Measurements from ENCODE around the gene TLR1.
"Not testable (repeated sequence)": the region's sequence is repeated elsewhere in the genome, so short reads cannot be mapped to it uniquely, and the experiment has no call there.

The TLR1 gene

DNA sequence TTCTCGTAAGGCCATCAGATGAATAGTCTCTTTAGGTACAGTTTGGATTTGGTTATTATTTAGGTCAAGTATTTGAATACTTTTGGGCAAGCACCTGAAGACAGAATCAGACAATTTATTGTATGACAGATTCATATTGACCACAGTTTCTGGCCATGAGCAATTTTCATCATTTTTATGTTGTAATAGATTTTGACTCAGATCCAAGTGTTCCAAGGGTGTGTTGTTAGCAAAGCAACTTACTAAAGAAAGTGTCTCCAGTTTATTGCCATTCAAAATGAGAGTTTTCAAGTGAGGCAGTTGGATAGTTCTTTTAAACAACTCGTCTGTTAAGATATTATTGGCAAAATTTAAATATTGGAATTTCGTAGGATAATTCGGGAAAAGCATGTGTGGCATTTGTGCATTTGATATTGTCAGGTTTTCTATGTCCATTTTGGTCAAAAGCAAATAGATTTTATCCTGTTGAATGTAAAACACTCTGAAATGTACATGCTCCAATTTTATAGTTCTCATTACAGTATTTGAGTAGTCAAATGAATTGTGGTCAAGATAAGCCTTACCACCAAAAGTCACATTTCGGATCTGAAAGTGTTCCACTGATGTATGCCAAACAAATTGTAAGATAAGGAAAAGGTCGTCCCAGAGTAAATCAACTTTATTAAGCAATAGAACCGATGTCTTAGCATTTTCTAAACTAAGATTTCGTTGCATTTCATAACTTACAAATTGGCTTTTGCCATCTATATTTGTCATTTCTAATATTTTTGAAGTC, 30.2 kb downstream of the TLR1 start:
- DNase-seq (ENCODE audit: low read depth), result no peak

DNA sequence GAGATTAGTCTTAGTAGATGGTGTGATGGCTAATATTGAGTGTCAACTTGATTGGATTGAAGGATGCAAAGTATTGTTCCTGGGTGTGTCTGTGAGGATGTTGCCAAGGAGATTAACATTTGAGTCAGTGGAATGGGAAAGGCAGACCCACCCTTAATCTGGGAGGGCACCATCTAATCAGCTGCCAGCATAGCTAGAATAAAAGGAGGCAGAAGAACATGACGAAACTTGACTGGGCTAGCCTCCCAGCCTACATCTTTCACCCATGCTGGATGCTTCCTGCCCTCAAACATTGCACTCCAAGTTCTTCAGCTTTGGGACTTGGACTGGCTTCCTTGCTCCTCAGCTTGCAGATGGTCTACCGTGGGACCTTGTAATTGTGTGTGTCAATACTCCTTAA, 34.3 kb downstream of the TLR1 start:
- not testable (repeated sequence) for DNase-seq (ENCODE audit: low read depth)

DNA sequence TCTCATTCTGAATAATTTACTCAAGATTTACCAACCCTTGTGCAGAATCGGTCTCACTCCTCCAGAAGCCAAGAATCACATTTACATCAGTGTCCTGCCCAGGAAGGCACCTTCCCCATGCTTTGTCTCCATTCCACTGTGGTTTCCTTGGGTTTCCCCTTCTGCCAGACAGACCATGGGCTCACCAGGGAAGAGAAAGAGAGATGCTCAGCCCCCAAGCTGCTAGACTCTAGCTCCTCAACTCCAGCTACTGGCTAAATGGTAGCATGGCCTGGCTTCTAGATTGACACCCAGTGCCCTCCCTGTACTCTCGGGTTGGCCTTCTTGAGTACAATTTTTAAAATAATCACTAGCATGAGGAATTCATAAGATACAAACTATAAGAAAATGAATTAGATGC, 34.7 kb downstream of the TLR1 start:
- DNase-seq (ENCODE audit: low read depth), result no peak

DNA sequence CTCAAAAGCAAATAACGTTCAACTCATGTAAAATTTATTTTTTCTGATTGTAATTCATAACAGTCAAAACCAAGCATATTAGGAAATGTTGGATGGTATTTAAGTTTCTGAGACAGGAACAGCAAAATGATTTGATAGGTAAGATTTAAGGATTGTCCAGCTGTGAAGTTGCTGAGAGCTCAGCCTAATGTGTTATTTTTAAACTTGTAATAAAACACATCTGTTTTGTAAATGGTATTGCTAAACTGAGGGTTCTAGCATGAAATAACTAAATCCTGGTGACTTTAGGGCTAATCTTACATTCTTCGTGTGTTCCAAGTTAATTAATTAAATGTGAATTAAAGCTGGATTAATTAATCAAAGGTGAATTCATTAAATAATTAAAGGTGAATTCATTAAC, 35.1 kb downstream of the TLR1 start:
- no peak for DNase-seq (ENCODE audit: low read depth)

DNA sequence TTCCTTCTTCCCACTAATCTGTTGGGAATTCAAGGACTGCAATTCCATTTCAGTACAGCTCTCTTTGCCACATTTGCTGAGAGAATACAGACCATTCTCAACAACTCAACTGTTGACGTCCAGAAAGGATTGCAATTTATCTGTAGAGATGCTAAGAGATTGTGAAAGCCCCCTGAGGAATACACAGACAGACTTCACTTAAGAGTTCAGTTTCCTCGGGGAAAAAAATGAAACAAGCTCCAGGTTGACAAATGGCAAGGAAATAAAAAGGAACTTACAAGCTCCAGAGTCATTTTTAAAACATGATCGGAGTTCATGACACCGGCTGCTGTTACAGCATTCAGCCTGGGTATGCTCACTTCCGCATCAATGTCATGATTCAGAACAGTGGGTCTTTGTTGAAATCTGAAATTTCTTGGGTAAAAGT, 35.6 kb downstream of the TLR1 start:
- no peak for DNase-seq (ENCODE audit: low read depth)

DNA sequence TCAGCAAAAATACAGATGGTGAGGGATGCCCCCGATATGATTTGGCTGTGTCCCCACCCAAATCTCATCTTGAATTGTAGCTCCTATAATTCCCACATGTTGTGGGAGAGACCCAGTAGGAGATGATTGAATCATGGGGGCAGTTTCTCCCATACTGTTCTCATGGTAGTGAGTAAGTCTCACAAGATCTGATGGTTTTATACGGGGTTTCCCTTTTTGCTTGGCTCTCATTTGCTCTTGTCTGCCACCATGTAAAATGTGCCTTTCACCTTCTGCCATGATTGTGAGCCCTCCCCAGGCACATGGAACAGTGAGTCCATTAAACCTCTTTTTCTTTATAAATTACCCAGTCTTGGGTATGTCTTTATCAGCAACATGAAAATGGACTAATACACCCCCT, 37.7 kb downstream of the TLR1 start:
- not testable (repeated sequence) for DNase-seq (ENCODE audit: low read depth)

DNA sequence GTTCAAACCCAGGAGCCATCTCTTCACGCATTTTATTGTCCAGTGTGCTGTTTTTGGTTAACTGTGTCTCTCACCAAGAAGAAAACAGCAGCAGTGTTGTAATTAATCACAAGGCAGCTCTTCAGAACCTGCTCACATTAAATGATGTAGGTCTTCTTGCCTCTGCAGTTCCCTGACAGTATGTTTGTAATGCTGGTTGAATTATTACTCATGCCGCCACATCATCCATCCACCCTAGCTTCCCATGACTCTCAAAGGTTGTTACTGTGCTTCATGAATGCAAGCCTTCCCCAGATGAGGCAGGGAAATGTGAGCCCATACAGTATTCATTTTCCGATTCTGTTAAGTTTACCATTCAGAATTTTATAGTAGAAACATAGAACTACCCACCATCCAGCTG, 39.2 kb downstream of the TLR1 start:
- DNase-seq (ENCODE audit: low read depth), result no peak

DNA sequence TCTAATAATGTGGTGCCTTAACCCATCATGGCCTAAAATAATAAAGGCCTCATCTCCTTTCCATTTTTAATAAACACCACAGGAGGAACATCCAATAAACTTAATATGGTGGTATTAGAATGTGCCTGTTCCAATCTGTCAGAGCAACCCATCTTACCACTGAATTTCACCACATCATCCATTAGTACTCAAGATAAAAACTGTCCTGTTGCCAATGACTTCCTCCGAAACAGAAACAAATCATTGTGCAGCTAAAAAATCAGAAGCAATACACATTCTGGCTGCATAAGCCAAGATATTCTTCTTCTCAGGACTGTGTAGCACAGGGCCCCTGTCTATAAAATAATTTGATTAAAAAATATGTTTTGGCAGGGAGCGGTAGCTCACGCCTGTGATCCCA, 40.3 kb downstream of the TLR1 start:
- no peak for DNase-seq (ENCODE audit: low read depth)

DNA sequence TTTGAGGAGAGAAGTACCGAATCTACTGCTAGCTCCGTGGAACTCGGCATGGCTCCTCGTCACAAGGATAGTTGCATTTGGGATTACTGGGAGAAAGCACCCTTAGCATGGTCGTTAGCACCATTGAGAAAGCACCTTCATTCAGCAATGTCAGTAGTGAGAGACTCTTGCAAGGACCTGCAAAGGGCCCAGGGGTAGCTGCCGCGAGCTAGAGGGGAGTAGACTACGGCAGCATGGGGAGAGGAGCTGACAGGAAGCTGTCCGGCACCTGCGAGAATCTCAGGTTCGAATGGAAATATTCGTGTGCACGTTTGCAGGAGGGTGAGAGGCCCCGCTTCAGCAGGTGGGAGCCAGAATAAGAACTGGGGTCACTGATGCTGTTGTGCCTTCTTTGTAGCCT, 42.0 kb downstream of the TLR1 start:
- no peak for DNase-seq (ENCODE audit: low read depth)

DNA sequence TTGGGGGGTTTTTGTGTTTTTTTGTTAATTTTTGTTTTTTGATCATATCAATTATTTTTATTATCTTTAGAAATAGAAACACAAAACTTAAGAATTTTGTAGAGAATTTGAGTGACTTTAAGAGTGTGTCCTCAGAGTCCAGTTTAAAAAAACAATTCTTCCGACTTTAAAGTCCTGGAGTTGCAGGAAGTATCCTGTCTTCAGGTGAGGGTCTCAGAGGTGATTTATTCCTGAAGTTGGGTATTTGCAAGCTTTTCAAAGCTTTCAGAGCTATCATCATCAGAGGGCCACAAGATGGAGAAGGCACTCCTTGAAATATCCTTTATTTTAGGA, 44.8 kb downstream of the TLR1 start:
- DNase-seq (ENCODE audit: low read depth), result no peak

DNA sequence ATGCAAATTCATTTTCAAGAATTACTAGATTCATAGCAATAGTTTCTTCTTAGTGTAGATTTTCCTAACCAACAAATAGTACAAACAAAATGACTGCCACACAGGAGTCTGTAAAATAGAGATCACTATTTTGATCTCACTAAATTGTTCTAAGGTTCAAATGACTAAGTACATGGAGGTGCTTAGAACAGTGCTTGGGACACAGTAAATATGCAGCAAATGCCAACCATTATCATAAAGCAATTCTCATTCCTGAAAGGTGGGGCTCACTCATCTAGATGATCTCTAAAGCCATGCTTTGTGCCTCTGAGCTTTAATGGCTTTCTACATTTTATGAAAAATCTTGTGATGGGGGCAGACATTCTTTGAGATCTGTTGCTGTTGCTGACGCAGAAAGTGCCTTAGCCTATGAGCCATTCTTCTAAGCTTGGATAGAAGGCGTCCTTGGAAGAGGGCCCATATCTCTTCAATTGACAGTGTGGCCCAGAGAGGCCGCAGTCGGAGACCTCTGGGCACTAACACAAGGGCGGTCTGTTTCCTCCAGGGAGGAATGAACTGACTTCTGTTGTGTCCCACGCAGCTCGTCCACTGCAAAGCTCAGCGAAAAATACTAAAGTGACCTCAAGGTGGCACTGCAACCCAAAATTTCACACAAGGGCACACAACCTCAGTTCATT, 45.3 kb downstream of the TLR1 start:
- DNase-seq (ENCODE audit: low read depth), result no peak

DNA sequence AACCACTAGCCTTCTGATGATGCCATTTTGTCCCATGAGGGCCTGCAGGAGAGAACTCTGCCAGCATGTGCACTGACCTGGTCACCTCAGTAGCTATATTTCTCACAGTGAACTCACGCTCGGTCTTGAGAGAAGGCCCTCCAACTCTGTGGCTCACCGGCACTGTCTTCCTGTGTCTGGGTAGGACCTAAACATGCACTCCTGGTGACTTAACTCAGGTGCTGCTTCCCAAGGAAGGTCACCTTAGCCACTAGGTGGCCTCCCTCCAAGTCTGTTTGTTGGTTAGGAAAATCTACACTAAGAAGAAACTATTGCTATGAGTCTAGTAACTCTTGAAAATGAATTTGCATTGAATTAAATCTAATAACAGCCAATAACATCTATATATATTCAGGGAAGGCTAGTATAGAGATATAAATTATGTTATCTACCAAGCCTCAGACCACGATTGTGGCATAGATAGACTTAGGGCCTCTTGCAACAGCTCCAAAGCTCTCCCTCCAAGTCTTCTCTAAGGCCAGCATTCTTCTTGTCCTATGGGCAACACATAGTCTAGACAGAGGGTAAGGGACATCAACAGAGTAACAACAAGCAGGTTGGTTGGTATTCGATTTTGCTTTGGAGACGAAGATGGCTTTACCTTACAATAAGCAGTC, 46.5 kb downstream of the TLR1 start:
- DNase-seq (ENCODE audit: low read depth), result no peak

DNA sequence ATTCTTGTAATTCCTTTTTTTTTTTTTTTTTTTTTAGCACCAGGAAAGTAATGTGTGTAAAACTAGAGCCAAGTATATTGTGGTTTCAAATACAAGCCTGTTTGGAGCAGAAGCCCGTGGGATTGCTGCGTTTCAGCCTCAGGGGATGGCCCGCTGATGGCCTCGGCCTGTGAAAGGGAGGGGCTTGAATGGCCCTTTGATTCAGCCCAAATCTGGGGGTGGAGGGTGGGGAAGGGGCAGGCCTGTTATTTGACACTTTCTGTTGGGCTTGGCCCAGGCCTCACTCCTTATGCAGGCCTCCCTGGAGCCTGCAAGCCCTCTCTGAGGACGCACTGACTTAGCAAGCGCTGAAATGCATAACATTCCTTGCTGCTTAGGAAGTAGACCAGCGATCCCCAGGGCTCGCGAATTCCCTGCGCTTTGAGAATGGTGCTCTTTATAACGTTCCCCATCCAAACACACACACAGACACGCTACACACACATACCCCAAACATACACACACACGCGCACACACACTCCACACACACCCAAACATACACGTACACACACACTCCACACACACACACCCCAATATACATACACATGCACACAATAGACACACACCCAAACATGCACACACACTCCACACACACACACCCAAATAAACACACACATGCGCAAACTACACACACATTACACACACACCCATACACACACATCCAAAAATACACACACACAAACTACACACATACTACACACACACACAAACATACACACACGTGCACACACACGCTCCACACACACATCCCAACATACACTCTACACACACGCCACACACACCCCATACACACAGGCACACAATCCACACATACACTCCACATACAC, 51.4 kb downstream of the TLR1 start:
- DNase-seq (ENCODE audit: low read depth), result peak; percentile 97

DNA sequence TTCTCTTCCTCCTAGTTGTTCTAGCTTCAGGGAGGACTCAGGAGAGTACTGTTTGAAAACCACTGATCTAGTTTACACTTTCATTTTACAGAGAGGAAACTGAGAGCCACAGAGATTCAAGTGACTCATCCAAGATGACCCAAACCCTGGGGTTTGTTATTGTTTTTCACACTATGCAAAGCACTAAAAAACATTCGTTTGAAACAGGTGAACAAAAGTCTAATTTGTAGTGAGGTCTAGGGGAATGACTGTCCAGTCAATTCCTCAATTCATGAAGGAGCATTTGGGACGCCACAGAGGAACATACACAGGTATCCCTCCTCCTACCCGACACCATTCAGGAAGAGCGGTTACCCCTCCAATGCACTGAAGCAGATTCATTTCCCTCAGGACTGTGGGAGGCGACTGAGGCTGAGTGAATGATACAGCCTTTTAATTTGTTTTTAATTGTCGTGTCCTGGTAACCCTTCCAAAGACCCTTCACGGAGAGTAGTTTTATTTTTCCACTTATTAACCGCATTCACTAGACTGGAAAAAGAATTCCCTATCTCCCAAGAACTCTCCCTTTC, 52.1 kb downstream of the TLR1 start:
- no peak for DNase-seq (ENCODE audit: low read depth)

DNA sequence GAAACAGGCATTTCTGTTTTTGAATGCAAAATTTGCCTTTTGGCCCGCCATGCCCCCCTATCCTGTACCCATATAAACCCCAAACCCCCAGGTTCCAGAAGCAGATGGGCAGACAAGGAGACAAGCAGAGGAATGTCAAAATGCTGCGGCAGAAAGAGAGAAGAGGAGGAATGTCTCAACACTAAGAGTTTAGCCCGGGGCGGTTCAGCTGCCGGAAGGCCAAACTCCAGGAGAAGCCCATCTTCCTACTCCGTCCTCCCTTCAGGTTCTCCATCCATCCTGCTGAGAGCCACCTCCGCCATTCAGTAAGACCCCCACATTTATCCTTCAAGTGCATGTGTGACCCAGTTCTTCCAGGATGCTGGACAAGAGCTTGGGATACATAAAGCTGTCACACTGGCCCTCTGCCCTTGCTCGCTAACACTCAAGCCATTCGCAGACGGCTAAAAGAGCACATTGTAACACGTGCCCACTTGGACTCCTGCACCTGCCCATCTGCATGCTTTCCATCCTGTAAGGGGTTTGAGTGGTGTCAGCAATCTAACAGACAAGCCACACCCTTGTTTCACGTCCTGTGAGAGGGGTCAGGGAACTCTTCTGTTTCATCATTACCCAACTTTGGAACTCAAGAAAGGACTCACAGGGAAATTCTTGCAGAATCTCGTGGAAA, 53.1 kb downstream of the TLR1 start:
- no peak for DNase-seq (ENCODE audit: low read depth)

DNA sequence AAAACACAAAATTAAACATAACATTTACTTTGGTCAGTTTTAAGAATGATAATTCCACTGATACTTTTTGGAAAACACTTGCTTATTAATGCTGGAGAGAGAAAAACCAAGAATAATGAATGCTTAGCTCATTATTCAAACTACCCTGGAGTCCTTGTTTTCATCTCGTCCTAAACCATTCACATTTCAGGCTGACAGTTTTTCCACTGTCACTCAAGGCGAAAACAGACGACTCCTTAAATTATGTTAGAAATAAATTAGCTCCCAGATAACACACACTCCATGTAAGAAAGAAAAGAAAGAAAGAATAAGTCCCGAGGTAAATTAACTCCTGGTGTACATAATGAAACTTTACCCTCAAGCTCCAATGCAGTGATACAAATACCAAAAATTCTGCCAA, 55.3 kb downstream of the TLR1 start:
- DNase-seq (ENCODE audit: low read depth), result no peak

DNA sequence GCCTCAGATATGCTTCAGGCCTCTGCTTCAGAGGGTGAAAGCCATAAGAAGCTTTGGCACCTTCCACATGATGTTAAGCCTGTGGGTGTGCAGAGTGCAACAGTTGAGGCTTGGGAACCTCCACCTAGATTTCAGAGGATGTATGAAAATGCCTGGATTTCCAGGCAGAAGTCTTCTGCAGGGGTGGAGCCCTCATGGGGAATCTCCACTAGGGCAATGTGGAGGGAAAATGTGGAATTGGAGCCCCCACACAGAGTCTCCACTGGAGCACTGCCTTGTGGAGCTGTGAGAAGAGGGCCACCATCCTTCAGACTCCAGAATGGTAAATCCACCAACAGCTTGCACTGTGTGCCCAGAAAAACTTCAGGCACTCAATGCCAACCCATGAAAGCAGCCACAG, 57.0 kb downstream of the TLR1 start:
- DNase-seq (ENCODE audit: low read depth), result no peak

All from GM04503 (cell line).